ENCODE results near the gene NGEF.
A peak's percentile ranks its signal among the peaks of the same experiment; 100 is the strongest.

The NGEF gene

GRCh38 chr2:233011702-233012131 lies 1.3 kb downstream of the NGEF start:
- no peaks in the 10 kb centered on the region for H3K9me3 ChIP-seq (ENCODE audit: control insufficient read depth, low read length)
- peak overlapping the region; percentile 82 for H3K9ac ChIP-seq (ENCODE audit: low read length)
- H3K27me3 ChIP-seq (ENCODE audit: control insufficient read depth, insufficient read depth, low read length), result no peaks in the 10 kb centered on the region
- H3K36me3 ChIP-seq (ENCODE audit: control insufficient read depth, insufficient read depth, low read length), result peaks cover 8% of the 10 kb centered on the region
- peaks cover 20% of the 10 kb centered on the region for H3K4me1 ChIP-seq (ENCODE audit: control insufficient read depth, insufficient read depth, low read length)
- H3K4me3 ChIP-seq (ENCODE audit: low read length), result peak overlapping the region; percentile 75

- Histone ChIP-seq H3K9me3 (ENCODE audit: control insufficient read depth, low read length) (no peaks in the 10 kb centered on the region), H3K4me1 (ENCODE audit: control insufficient read depth, insufficient read depth, low read length) (peaks cover 20% of the 10 kb centered on the region), H3K9ac (ENCODE audit: low read length) (peak overlapping the region; percentile 82), H3K4me3 (ENCODE audit: low read length) (peak overlapping the region; percentile 75), H3K27me3 (ENCODE audit: control insufficient read depth, insufficient read depth, low read length) (no peaks in the 10 kb centered on the region), H3K36me3 (ENCODE audit: control insufficient read depth, insufficient read depth, low read length) (peaks cover 8% of the 10 kb centered on the region)
Measured at GRCh38 chr2:233011268-233011650, 1.8 kb downstream of the NGEF start.

- peaks cover 20% of the 10 kb centered on the region for H3K4me1 ChIP-seq (ENCODE audit: control insufficient read depth, insufficient read depth, low read length)
- no peak overlapping the region for H3K4me3 ChIP-seq (ENCODE audit: low read length)
- no peaks in the 10 kb centered on the region for H3K9me3 ChIP-seq (ENCODE audit: control insufficient read depth, low read length)
- no peaks in the 10 kb centered on the region for H3K27me3 ChIP-seq (ENCODE audit: control insufficient read depth, insufficient read depth, low read length)
- peak overlapping the region; percentile 82 for H3K9ac ChIP-seq (ENCODE audit: low read length)
- peaks cover 8% of the 10 kb centered on the region for H3K36me3 ChIP-seq (ENCODE audit: control insufficient read depth, insufficient read depth, low read length)
Measured at GRCh38 chr2:233010569-233011267, 2.3 kb downstream of the NGEF start.

- no peak overlapping the region for H3K9ac ChIP-seq (ENCODE audit: low read length)
- H3K4me3 ChIP-seq (ENCODE audit: low read length), result no peak overlapping the region
- H3K9me3 ChIP-seq (ENCODE audit: control insufficient read depth, low read length), result no peaks in the 10 kb centered on the region
- H3K4me1 ChIP-seq (ENCODE audit: control insufficient read depth, insufficient read depth, low read length), result peaks cover 20% of the 10 kb centered on the region
- no peaks in the 10 kb centered on the region for H3K27me3 ChIP-seq (ENCODE audit: control insufficient read depth, insufficient read depth, low read length)
- peaks cover 8% of the 10 kb centered on the region for H3K36me3 ChIP-seq (ENCODE audit: control insufficient read depth, insufficient read depth, low read length)
Measured at GRCh38 chr2:233009661-233010060, 3.4 kb downstream of the NGEF start.

- Histone ChIP-seq H3K27me3 (ENCODE audit: control insufficient read depth, insufficient read depth, low read length) (no peaks in the 10 kb centered on the region), H3K36me3 (ENCODE audit: control insufficient read depth, insufficient read depth, low read length) (peaks cover 8% of the 10 kb centered on the region), H3K4me3 (ENCODE audit: low read length) (no peak overlapping the region), H3K9me3 (ENCODE audit: control insufficient read depth, low read length) (no peaks in the 10 kb centered on the region), H3K4me1 (ENCODE audit: control insufficient read depth, insufficient read depth, low read length) (peaks cover 14% of the 10 kb centered on the region), H3K9ac (ENCODE audit: low read length) (no peak overlapping the region)
Measured at GRCh38 chr2:233007739-233008138, 5.3 kb downstream of the NGEF start.

- H3K27me3 ChIP-seq (ENCODE audit: control insufficient read depth, insufficient read depth, low read length), result no peaks in the 10 kb centered on the region
- H3K4me1 ChIP-seq (ENCODE audit: control insufficient read depth, insufficient read depth, low read length), result peaks cover 14% of the 10 kb centered on the region
- H3K9ac ChIP-seq (ENCODE audit: low read length), result no peak overlapping the region
- H3K9me3 ChIP-seq (ENCODE audit: control insufficient read depth, low read length), result no peaks in the 10 kb centered on the region
- no peak overlapping the region for H3K4me3 ChIP-seq (ENCODE audit: low read length)
- H3K36me3 ChIP-seq (ENCODE audit: control insufficient read depth, insufficient read depth, low read length), result peaks cover 8% of the 10 kb centered on the region
Measured at GRCh38 chr2:233007270-233007669, 5.8 kb downstream of the NGEF start.

GRCh38 chr2:233006648-233007047 lies 6.4 kb downstream of the NGEF start:
- Histone ChIP-seq H3K36me3 (ENCODE audit: control insufficient read depth, insufficient read depth, low read length) (peaks cover 8% of the 10 kb centered on the region), H3K9ac (ENCODE audit: low read length) (no peak overlapping the region), H3K27me3 (ENCODE audit: control insufficient read depth, insufficient read depth, low read length) (no peaks in the 10 kb centered on the region), H3K4me3 (ENCODE audit: low read length) (no peak overlapping the region), H3K9me3 (ENCODE audit: control insufficient read depth, low read length) (no peaks in the 10 kb centered on the region), H3K4me1 (ENCODE audit: control insufficient read depth, insufficient read depth, low read length) (peaks cover 14% of the 10 kb centered on the region)

- Histone ChIP-seq H3K27me3 (ENCODE audit: control insufficient read depth, insufficient read depth, low read length) (no peaks in the 10 kb centered on the region), H3K9ac (ENCODE audit: low read length) (no peak overlapping the region), H3K4me1 (ENCODE audit: control insufficient read depth, insufficient read depth, low read length) (peaks cover 2% of the 10 kb centered on the region), H3K36me3 (ENCODE audit: control insufficient read depth, insufficient read depth, low read length) (peaks cover 7% of the 10 kb centered on the region), H3K4me3 (ENCODE audit: low read length) (no peak overlapping the region), H3K9me3 (ENCODE audit: control insufficient read depth, low read length) (no peaks in the 10 kb centered on the region)
Measured at GRCh38 chr2:233005096-233005495, 8.0 kb downstream of the NGEF start.

GRCh38 chr2:233003658-233004555 lies 9.1 kb downstream of the NGEF start:
- Histone ChIP-seq H3K4me1 (ENCODE audit: control insufficient read depth, insufficient read depth, low read length) (peaks cover 6% of the 10 kb centered on the region), H3K36me3 (ENCODE audit: control insufficient read depth, insufficient read depth, low read length) (no peaks in the 10 kb centered on the region), H3K9me3 (ENCODE audit: control insufficient read depth, low read length) (no peaks in the 10 kb centered on the region), H3K4me3 (ENCODE audit: low read length) (no peak overlapping the region), H3K27me3 (ENCODE audit: control insufficient read depth, insufficient read depth, low read length) (no peaks in the 10 kb centered on the region), H3K9ac (ENCODE audit: low read length) (no peak overlapping the region)

GRCh38 chr2:233002829-233003657 lies 10.0 kb downstream of the NGEF start:
- H3K36me3 ChIP-seq (ENCODE audit: control insufficient read depth, insufficient read depth, low read length), result no peaks in the 10 kb centered on the region

GRCh38 chr2:233000886-233001750 lies 11.9 kb downstream of the NGEF start:
- H3K4me1 ChIP-seq (ENCODE audit: control insufficient read depth, insufficient read depth, low read length), result peaks cover 6% of the 10 kb centered on the region
- H3K4me3 ChIP-seq (ENCODE audit: low read length), result no peak overlapping the region
- no peak overlapping the region for H3K9ac ChIP-seq (ENCODE audit: low read length)
- H3K9me3 ChIP-seq (ENCODE audit: control insufficient read depth, low read length), result no peaks in the 10 kb centered on the region
- H3K27me3 ChIP-seq (ENCODE audit: control insufficient read depth, insufficient read depth, low read length), result no peaks in the 10 kb centered on the region
- H3K36me3 ChIP-seq (ENCODE audit: control insufficient read depth, insufficient read depth, low read length), result no peaks in the 10 kb centered on the region

More at GRCh38 chr2:233002829-233003657, 10.0 kb downstream of the NGEF start:
- Histone ChIP-seq H3K9me3 (ENCODE audit: control insufficient read depth, low read length) (no peaks in the 10 kb centered on the region), H3K27me3 (ENCODE audit: control insufficient read depth, insufficient read depth, low read length) (no peaks in the 10 kb centered on the region), H3K4me3 (ENCODE audit: low read length) (no peak overlapping the region), H3K9ac (ENCODE audit: low read length) (no peak overlapping the region), H3K4me1 (ENCODE audit: control insufficient read depth, insufficient read depth, low read length) (peaks cover 6% of the 10 kb centered on the region)

Data from mucosa of stomach (tissue), 1 donor.